Stimulated activated CD4-positive, alpha-beta T cell treated with anti-CD3 and anti-CD28 coated beads, Interleukin-12 subunit alpha, Interleukin-12 subunit beta, amount 100 ng/mL, for 24 hours (primary cell): Measurements from ENCODE around the gene CACYBP.
"Not testable (repeated sequence)": the region's sequence is repeated elsewhere in the genome, so short reads cannot be mapped to it uniquely, and the experiment has no call there.

Source experiments
- DNase-seq, 2 experiments: peaks; one replicate each; pipeline ENCODE4 v3.0.0-alpha.2; 2020; ENCODE audit warnings: low read depth in 2 of 2

CACYBP gene

GRCh38 chr1:175005085-175005783 lies 5.5 kb downstream of the CACYBP start:
- DNase-seq, result no peak

- DNase-seq, result no peak
Measured at GRCh38 chr1:175009532-175009931, 9.8 kb downstream of the CACYBP start.

GRCh38 chr1:175013445-175013844 lies 13.7 kb downstream of the CACYBP start:
- DNase-seq, result no peak

- no peak for DNase-seq
Measured at GRCh38 chr1:175015243-175015642, 15.5 kb downstream of the CACYBP start.

- no peak for DNase-seq
Measured at GRCh38 chr1:175019524-175019923, 19.8 kb downstream of the CACYBP start.

- peak; percentile 96 to 99 for DNase-seq
Measured at GRCh38 chr1:175023043-175023921, 23.5 kb downstream of the CACYBP start, which contains the start of gene MRPS14. TSS of gene MRPS14 (minus strand) at chr1:175023425. CDS start at chr1:175023408, 17 bp downstream.

GRCh38 chr1:175023922-175024242 lies 24.1 kb downstream of the CACYBP start:
- not testable (repeated sequence) for DNase-seq

- DNase-seq, result no peak
Measured at GRCh38 chr1:175024773-175025172, 25.0 kb downstream of the CACYBP start.

- no peak for DNase-seq
Measured at GRCh38 chr1:175033953-175034352, 34.2 kb downstream of the CACYBP start.

GRCh38 chr1:175034775-175035174 lies 35.0 kb downstream of the CACYBP start:
- no peak for DNase-seq

- no peak for DNase-seq
Measured at GRCh38 chr1:175035865-175036264, 36.1 kb downstream of the CACYBP start.

- DNase-seq, result no peak
Measured at GRCh38 chr1:175036476-175036875, 36.7 kb downstream of the CACYBP start.

- no peak for DNase-seq
Measured at GRCh38 chr1:175037416-175037815, 37.7 kb downstream of the CACYBP start.

GRCh38 chr1:175040324-175040879 lies 40.7 kb downstream of the CACYBP start:
- DNase-seq, result no peak

GRCh38 chr1:175042650-175043049 lies 42.9 kb downstream of the CACYBP start:
- DNase-seq, result no peak

- no peak for DNase-seq
Measured at GRCh38 chr1:175043824-175044223, 44.1 kb downstream of the CACYBP start.

- not testable (repeated sequence) for DNase-seq
Measured at GRCh38 chr1:175044591-175044990, 44.8 kb downstream of the CACYBP start.

- no peak for DNase-seq
Measured at GRCh38 chr1:175045097-175045496, 45.4 kb downstream of the CACYBP start.

GRCh38 chr1:175045519-175045918 lies 45.8 kb downstream of the CACYBP start:
- no peak for DNase-seq

GRCh38 chr1:175050992-175051391 lies 51.2 kb downstream of the CACYBP start:
- no peak for DNase-seq

- DNase-seq, result no peak
Measured at GRCh38 chr1:175054736-175055135, 55.0 kb downstream of the CACYBP start.
